Measurements from ENCODE around the gene FUT4. TPM values are rescaled to one million over a fixed set of nuclear protein-coding genes. Genes with fewer than 3 reads are reported as not detected.

The FUT4 gene
- total and polyA plus RNA-seq, 4 donors: 1.0 to 9.7 (median 7.2) TPM

- Histone ChIP-seq H3K27ac (ENCODE audit: low read depth in 1 of 2, low read length in 1 of 2) (no peak overlapping the region), H3K27me3 (ENCODE audit: control insufficient read depth in 3 of 3, insufficient read depth in 3 of 3, low read length in 2 of 3) (no peaks in the 10 kb centered on the region), H3K4me1 (ENCODE audit: control insufficient read depth in 5 of 5, insufficient read depth in 5 of 5, low read length in 5 of 5) (peaks cover 0 to 20% (median 0%) of the 10 kb centered on the region in 5 donors), H3K9ac (ENCODE audit: insufficient read depth in 1 of 2, low read length in 2 of 2) (no peak overlapping the region), H3K9me3 (ENCODE audit: control insufficient read depth in 4 of 4, insufficient read depth in 3 of 4, low read length in 3 of 4) (no peaks in the 10 kb centered on the region), H3K36me3 (ENCODE audit: control insufficient read depth in 4 of 4, insufficient read depth in 4 of 4, low read length in 4 of 4) (no peaks in the 10 kb centered on the region), H3K4me3 (no peak overlapping the region)
- WGBS, 2 donors: 60 to 67% methylated on average over 4 of the region's 4 CpGs
- ATAC-seq (ENCODE audit: insufficient read depth, low FRiP score): no peak
- no peak for TF ChIP-seq CTCF (IDR thresholded peaks at IDR 0.05; ENCODE audit: control extremely low read depth, extremely low read depth)
- DNase-seq: peak in 1 of 3 donors; percentile 12
Measured at GRCh38 chr11:94526645-94527438, 16.9 kb upstream of the FUT4 start.

- DNase-seq (no peak), ATAC-seq (ENCODE audit: insufficient read depth, low FRiP score) (no peak)
- Histone ChIP-seq H3K9ac (ENCODE audit: insufficient read depth in 1 of 2, low read length in 2 of 2) (no peak overlapping the region), H3K36me3 (ENCODE audit: control insufficient read depth in 4 of 4, insufficient read depth in 4 of 4, low read length in 4 of 4) (no peaks in the 10 kb centered on the region), H3K4me3 (no peak overlapping the region), H3K27me3 (ENCODE audit: control insufficient read depth in 3 of 3, insufficient read depth in 3 of 3, low read length in 2 of 3) (no peaks in the 10 kb centered on the region), H3K4me1 (ENCODE audit: control insufficient read depth in 5 of 5, insufficient read depth in 5 of 5, low read length in 5 of 5) (peaks cover 0 to 20% (median 1%) of the 10 kb centered on the region in 5 donors), H3K9me3 (ENCODE audit: control insufficient read depth in 4 of 4, insufficient read depth in 3 of 4, low read length in 3 of 4) (no peaks in the 10 kb centered on the region), H3K27ac (ENCODE audit: low read depth in 1 of 2, low read length in 1 of 2) (no peak overlapping the region)
- no peak for TF ChIP-seq CTCF (IDR thresholded peaks at IDR 0.05; ENCODE audit: control extremely low read depth, extremely low read depth)
Measured at GRCh38 chr11:94528551-94528950, 15.2 kb upstream of the FUT4 start.

GRCh38 chr11:94532211-94532610 lies 11.5 kb upstream of the FUT4 start:
- Histone ChIP-seq H3K27me3 (ENCODE audit: control insufficient read depth in 3 of 3, insufficient read depth in 3 of 3, low read length in 2 of 3) (no peaks in the 10 kb centered on the region), H3K4me1 (ENCODE audit: control insufficient read depth in 5 of 5, insufficient read depth in 5 of 5, low read length in 5 of 5) (peaks cover 0 to 3% (median 0%) of the 10 kb centered on the region in 5 donors), H3K9me3 (ENCODE audit: control insufficient read depth in 4 of 4, insufficient read depth in 3 of 4, low read length in 3 of 4) (no peaks in the 10 kb centered on the region), H3K9ac (ENCODE audit: insufficient read depth in 1 of 2, low read length in 2 of 2) (no peak overlapping the region), H3K27ac (ENCODE audit: low read depth in 1 of 2, low read length in 1 of 2) (no peak overlapping the region), H3K4me3 (no peak overlapping the region), H3K36me3 (ENCODE audit: control insufficient read depth in 4 of 4, insufficient read depth in 4 of 4, low read length in 4 of 4) (no peaks in the 10 kb centered on the region)
- TF ChIP-seq CTCF (IDR thresholded peaks at IDR 0.05; ENCODE audit: control extremely low read depth, extremely low read depth): no peak
- 92 to 95% methylated on average over 3 of the region's 3 CpGs for WGBS, 2 donors
- DNase-seq: no peak
- no peak for ATAC-seq (ENCODE audit: insufficient read depth, low FRiP score)
